Neural progenitor cell (in vitro differentiated cells): ENCODE data around the gene SELENOM. TPM values are rescaled to one million over a fixed set of nuclear protein-coding genes. Genes with fewer than 3 reads are reported as not detected.

ENCODE experiments used
- DNase-seq: peaks from one replicate; pipeline ENCODE4 v3.0.0-alpha.2; 2016; ENCODE audit warnings: low spot score
- H2AFZ ChIP-seq: fragments of 200-600 bp; sonication (generic); replicated peaks from 2 replicates; pipeline ENCODE4 v1.6.1; 2016; ENCODE audit warnings: antibody characterized with exemption
- H3F3A ChIP-seq: fragments of 200-600 bp; sonication (generic); 2 replicates; pipeline ENCODE4 v1.6.1; 2016; ENCODE audit warnings: antibody characterized with exemption, low read depth
- H3K27ac ChIP-seq: fragments of 200-600 bp; sonication (generic); 2 replicates; pipeline ENCODE4 v1.5.1; 2016; ENCODE audit warnings: mild to moderate bottlenecking
- H3K27me3 ChIP-seq: fragments of 200-600 bp; sonication (generic); 2 replicates; pipeline ENCODE4 v1.6.1; 2016; ENCODE audit warnings: mild to moderate bottlenecking, moderate library complexity
- H3K36me3 ChIP-seq: fragments of 200-600 bp; sonication (generic); 2 replicates; pipeline ENCODE4 v1.5.1; 2016
- H3K4me1 ChIP-seq: fragments of 200-600 bp; sonication (generic); 2 replicates; pipeline ENCODE4 v1.6.1; 2016; ENCODE audit warnings: mixed run types
- H3K4me2 ChIP-seq: fragments of 200-600 bp; sonication (generic); 2 replicates; pipeline ENCODE4 v1.6.1; 2016
- H3K4me3 ChIP-seq: fragments of 200-600 bp; sonication (generic); 2 replicates; pipeline ENCODE4 v1.5.1; 2016
- H3K79me2 ChIP-seq: fragments of 200-600 bp; sonication (generic); 2 replicates; pipeline ENCODE4 v1.6.1; 2016; ENCODE audit warnings: low read depth
- H3K9ac ChIP-seq: fragments of 200-600 bp; sonication (generic); 2 replicates; pipeline ENCODE4 v1.6.1; 2016
- H3K9me3 ChIP-seq: fragments of 200-600 bp; sonication (generic); 2 replicates; pipeline ENCODE4 v1.5.1; 2016; ENCODE audit warnings: low read depth
- H4K20me1 ChIP-seq: fragments of 200-600 bp; sonication (generic); 2 replicates; pipeline ENCODE4 v1.6.1; 2016; ENCODE audit warnings: low read depth
- H3K27ac Mint-ChIP-seq: 3 replicates; pipeline ENCODE4 v1.8.0; 2021; ENCODE audit warnings: mixed read lengths
- H3K27me3 Mint-ChIP-seq: 2 replicates; pipeline ENCODE4 v1.8.0; 2022; ENCODE audit warnings: low read depth, mild to moderate bottlenecking, inconsistent platforms, moderate library complexity, mixed read lengths; ENCODE audit not compliant: insufficient read depth
- H3K36me3 Mint-ChIP-seq: 3 replicates; pipeline ENCODE4 v1.8.0; 2021; ENCODE audit warnings: mixed read lengths
- H3K4me1 Mint-ChIP-seq: 3 replicates; pipeline ENCODE4 v1.8.0; 2021; ENCODE audit warnings: mixed read lengths
- H3K4me3 Mint-ChIP-seq: 3 replicates; pipeline ENCODE4 v1.8.0; 2021; ENCODE audit warnings: mild to moderate bottlenecking, moderate library complexity, mixed read lengths
- H3K9me3 Mint-ChIP-seq: 3 replicates; pipeline ENCODE4 v1.8.0; 2020; ENCODE audit warnings: mixed read lengths
- EZH2 ChIP-seq: fragments of 200-600 bp; sonication (generic); IDR thresholded peaks from 2 replicates; pipeline ENCODE4 v1.6.1; 2017; ENCODE audit warnings: antibody characterized with exemption, mild to moderate bottlenecking, moderate library complexity
- EZH2phosphoT487 ChIP-seq: fragments of 200-600 bp; sonication (generic); IDR thresholded peaks from 2 replicates; pipeline ENCODE4 v1.6.1; 2017; ENCODE audit warnings: antibody characterized with exemption
- total RNA-seq: library from RNA; depleted of rRNA; stranded (reverse); fragments of >200 nt; gene quantifications from 2 replicates; pipeline ENCODE4 v1.2.3, GENCODE V29; 2015; ENCODE audit warnings: low replicate concordance
- TF ChIP-seq, protein P1 (sequence below): fragments of 200-600 bp; sonication (generic); IDR thresholded peaks from 2 replicates; pipeline ENCODE4 v1.5.1; 2017; ENCODE audit warnings: antibody characterized with exemption, mild to moderate bottlenecking

Gene SELENOM, protein sequence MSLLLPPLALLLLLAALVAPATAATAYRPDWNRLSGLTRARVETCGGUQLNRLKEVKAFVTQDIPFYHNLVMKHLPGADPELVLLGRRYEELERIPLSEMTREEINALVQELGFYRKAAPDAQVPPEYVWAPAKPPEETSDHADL
- 7.4 and 13.9 TPM in 2 replicates for total RNA-seq

DNA sequence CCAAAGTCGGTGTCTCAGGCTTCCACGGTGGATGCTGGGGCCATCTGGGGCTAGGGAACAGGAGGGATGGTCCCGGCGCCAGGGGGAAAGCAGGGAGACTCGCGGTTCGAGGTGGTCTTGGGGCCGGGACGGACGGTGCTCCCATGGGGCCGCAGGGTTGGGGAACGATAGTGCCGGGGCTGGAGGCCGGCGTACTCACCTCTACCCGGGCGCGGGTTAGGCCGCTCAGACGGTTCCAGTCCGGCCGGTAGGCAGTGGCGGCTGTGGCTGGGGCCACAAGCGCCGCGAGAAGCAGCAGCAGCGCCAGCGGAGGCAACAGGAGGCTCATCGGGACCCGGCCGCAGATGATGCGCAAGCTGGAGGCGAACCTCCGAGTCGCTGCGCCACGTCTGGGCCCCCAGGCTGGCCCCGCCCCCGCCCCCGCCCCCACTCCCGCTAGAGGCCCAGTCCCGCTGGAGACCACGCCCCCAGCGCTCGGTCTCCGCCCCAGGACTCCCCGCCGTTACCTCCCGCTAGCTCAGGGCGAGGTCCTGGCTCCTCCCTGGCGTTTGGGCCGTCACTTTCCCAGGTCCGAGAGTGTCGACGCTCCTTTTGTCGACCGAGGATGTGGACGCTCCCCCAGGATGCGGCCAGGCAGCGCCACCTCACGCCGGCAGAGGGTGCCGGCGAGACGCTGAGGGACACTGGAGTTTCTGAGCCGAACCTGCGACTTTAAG, at the start of gene SELENOM:
SELENOM (minus strand) TSS at position 391 of the 716 bp plus-strand sequence; CDS start at position 328, 63 bp downstream.
- Mint-ChIP-seq H3K4me3 (peak within 1 kb of the TSS; percentile 91), H3K9me3 (no peaks in the 10 kb centered on the region), H3K27me3 (peaks cover 5% of the 10 kb centered on the region), H3K4me1 (peaks cover 12% of the 10 kb centered on the region), H3K27ac (peak within 1 kb of the TSS; percentile 44), H3K36me3 (peaks cover 2% of the 10 kb centered on the region)
- peak; percentile 96 for DNase-seq
- peaks cover 7% of the 10 kb centered on the region for H3F3A ChIP-seq
- H3K9me3 ChIP-seq: no peaks in the 10 kb centered on the region
- no peaks in the 10 kb centered on the region for H3K36me3 ChIP-seq
- no peak within 1 kb of the TSS for H3K9ac ChIP-seq
- peaks cover 44% of the 10 kb centered on the region for H3K27me3 ChIP-seq
- TF ChIP-seq EZH2: peak; percentile 56
- TF ChIP-seq, protein P1, sequence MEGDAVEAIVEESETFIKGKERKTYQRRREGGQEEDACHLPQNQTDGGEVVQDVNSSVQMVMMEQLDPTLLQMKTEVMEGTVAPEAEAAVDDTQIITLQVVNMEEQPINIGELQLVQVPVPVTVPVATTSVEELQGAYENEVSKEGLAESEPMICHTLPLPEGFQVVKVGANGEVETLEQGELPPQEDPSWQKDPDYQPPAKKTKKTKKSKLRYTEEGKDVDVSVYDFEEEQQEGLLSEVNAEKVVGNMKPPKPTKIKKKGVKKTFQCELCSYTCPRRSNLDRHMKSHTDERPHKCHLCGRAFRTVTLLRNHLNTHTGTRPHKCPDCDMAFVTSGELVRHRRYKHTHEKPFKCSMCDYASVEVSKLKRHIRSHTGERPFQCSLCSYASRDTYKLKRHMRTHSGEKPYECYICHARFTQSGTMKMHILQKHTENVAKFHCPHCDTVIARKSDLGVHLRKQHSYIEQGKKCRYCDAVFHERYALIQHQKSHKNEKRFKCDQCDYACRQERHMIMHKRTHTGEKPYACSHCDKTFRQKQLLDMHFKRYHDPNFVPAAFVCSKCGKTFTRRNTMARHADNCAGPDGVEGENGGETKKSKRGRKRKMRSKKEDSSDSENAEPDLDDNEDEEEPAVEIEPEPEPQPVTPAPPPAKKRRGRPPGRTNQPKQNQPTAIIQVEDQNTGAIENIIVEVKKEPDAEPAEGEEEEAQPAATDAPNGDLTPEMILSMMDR: peak; percentile 89
- no peak for TF ChIP-seq EZH2phosphoT487
- H3K4me1 ChIP-seq: no peaks in the 10 kb centered on the region
- peaks cover 12% of the 10 kb centered on the region for H4K20me1 ChIP-seq
- no peak within 1 kb of the TSS for H3K27ac ChIP-seq
- peak within 1 kb of the TSS; percentile 74 for H3K4me2 ChIP-seq
- H3K79me2 ChIP-seq: no peaks in the 10 kb centered on the region
- H3K4me3 ChIP-seq: peak within 1 kb of the TSS; percentile 57
- H2AFZ ChIP-seq: peak within 1 kb of the TSS; percentile 20

DNA sequence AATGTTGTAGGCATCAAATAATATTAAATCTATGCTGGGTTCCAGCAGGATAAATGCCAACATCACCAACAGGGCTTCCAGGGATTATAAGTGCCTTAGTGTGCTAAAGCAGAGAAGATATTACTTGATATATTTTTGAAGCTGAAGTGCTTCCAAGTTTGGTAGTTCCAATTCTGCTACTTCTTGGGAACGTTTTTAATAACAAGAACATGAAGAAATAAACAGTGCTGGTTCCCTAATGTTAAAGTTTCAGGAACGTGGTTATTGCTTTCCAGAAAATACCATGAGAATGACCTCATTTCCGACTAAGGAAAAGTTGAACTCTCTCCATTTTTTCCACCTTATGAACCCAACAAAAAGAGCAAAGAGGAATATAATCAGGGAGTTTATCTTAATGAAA, 48.1 kb upstream of the SELENOM start:
- Histone ChIP-seq H3K79me2 (peaks cover 2% of the 10 kb centered on the region), H3K36me3 (no peaks in the 10 kb centered on the region), H3K27me3 (peaks cover 56% of the 10 kb centered on the region), H3K9me3 (no peaks in the 10 kb centered on the region), H3K4me1 (no peaks in the 10 kb centered on the region), H3K27ac (no peak overlapping the region), H3F3A (no peaks in the 10 kb centered on the region), H3K4me3 (no peak overlapping the region), H3K4me2 (no peak overlapping the region), H2AFZ (no peak overlapping the region), H4K20me1 (no peaks in the 10 kb centered on the region), H3K9ac (no peak overlapping the region)
- no peaks in the 10 kb centered on the region for H3K36me3 Mint-ChIP-seq
- no peak for DNase-seq
- TF ChIP-seq, protein P1: no peak
- TF ChIP-seq EZH2phosphoT487 (no peak), EZH2 (no peak)
- peaks cover 8% of the 10 kb centered on the region for H3K27me3 Mint-ChIP-seq
- no peaks in the 10 kb centered on the region for H3K9me3 Mint-ChIP-seq
- peaks cover 2% of the 10 kb centered on the region for H3K4me1 Mint-ChIP-seq
- H3K4me3 Mint-ChIP-seq: no peak overlapping the region
- no peak overlapping the region for H3K27ac Mint-ChIP-seq

DNA sequence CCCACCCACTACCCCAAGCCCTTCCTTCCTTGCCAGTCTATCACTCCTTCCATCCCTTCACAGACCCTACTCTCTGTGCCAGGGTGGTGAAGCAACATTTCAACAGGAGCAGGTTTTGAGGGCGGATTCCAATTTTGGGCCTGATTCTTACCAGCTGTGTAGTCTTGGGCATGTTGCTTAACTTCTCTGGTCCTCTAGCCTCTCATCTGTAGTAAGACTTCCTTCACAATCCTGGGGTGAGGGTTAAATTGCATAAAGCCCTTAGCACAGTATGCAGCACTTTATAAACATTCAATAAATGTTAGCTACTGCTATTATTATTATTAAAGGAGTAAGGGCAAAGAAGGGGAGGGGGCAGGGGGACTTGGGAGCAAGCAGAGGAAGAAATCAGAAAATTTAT, 47.6 kb upstream of the SELENOM start:
- Histone ChIP-seq H3K9ac (no peak overlapping the region), H4K20me1 (no peaks in the 10 kb centered on the region), H3K9me3 (no peaks in the 10 kb centered on the region), H3K27me3 (peaks cover 56% of the 10 kb centered on the region), H3K79me2 (no peaks in the 10 kb centered on the region), H3F3A (no peaks in the 10 kb centered on the region), H3K4me3 (no peak overlapping the region), H3K27ac (no peak overlapping the region), H3K4me2 (no peak overlapping the region), H2AFZ (no peak overlapping the region), H3K4me1 (no peaks in the 10 kb centered on the region), H3K36me3 (no peaks in the 10 kb centered on the region)
- no peak overlapping the region for H3K4me3 Mint-ChIP-seq
- peaks cover 9% of the 10 kb centered on the region for H3K27me3 Mint-ChIP-seq
- no peaks in the 10 kb centered on the region for H3K36me3 Mint-ChIP-seq
- peaks cover under 1% of the 10 kb centered on the region for H3K4me1 Mint-ChIP-seq
- H3K9me3 Mint-ChIP-seq: no peaks in the 10 kb centered on the region
- DNase-seq: no peak
- no peak for TF ChIP-seq EZH2phosphoT487
- no peak overlapping the region for H3K27ac Mint-ChIP-seq

DNA sequence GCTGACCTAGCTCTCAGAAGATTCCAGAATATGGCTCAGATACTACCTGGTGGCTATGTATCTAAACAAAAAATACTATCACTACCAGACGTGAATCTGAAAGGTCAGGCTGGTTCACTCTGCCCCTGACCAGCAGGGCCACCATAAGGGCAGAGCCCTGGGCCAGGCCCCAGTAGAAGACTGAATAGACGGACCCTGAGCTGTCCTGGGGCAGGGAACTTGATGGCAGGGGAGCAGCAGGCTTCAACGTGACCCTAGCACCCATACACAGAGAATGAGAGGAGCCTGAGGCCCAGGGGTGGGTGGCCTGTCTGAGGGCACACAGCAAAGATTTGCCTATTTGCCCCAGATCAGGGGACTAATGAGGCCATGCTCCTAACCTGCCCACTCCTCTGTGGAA, 46.0 kb upstream of the SELENOM start:
- no peak overlapping the region for H2AFZ ChIP-seq
- TF ChIP-seq EZH2 (no peak), EZH2phosphoT487 (no peak)
- TF ChIP-seq, protein P1: no peak
- no peaks in the 10 kb centered on the region for H3K79me2 ChIP-seq
- Mint-ChIP-seq H3K36me3 (no peaks in the 10 kb centered on the region), H3K4me1 (no peaks in the 10 kb centered on the region), H3K27me3 (peaks cover 9% of the 10 kb centered on the region), H3K9me3 (no peaks in the 10 kb centered on the region), H3K27ac (no peak overlapping the region), H3K4me3 (no peak overlapping the region)
- H3K4me1 ChIP-seq: no peaks in the 10 kb centered on the region
- no peaks in the 10 kb centered on the region for H3K36me3 ChIP-seq
- no peak overlapping the region for H3K4me2 ChIP-seq
- no peak overlapping the region for H3K9ac ChIP-seq
- H4K20me1 ChIP-seq: no peaks in the 10 kb centered on the region
- no peaks in the 10 kb centered on the region for H3K9me3 ChIP-seq
- no peak overlapping the region for H3K27ac ChIP-seq
- H3F3A ChIP-seq: no peaks in the 10 kb centered on the region
- no peak overlapping the region for H3K4me3 ChIP-seq
- H3K27me3 ChIP-seq: peaks cover 46% of the 10 kb centered on the region
- no peak for DNase-seq
